ENCODE data around the gene TMEM169.

TMEM169 gene

DNA sequence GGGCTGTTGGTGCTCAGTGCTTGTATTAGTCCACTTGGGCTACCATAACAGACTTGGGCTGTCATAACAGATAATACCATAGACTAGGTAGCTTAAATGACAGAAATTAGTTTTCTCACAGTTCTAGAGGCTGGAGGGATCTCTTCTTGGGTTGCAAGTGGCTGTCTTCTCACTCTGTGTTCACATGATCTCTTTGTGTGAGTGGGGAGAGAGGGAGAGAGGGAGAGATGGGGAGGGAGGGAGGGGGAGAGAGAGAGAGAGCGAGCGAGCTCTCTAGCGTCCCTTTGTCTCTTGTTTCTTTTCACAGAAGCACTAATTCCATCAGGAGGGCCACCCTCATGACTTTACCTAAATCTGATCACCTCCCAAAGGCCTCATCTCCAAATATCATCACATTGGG lies 23.0 kb downstream of the TMEM169 start:
- no peak for DNase-seq (ENCODE audit: low read depth)

GRCh38 chr2:216107320-216107719 lies 25.6 kb downstream of the TMEM169 start:
- no peak for DNase-seq (ENCODE audit: low read depth)

- no peak for DNase-seq (ENCODE audit: low read depth)
Observed at GRCh38 chr2:216107760-216108159, 26.0 kb downstream of the TMEM169 start.

DNA sequence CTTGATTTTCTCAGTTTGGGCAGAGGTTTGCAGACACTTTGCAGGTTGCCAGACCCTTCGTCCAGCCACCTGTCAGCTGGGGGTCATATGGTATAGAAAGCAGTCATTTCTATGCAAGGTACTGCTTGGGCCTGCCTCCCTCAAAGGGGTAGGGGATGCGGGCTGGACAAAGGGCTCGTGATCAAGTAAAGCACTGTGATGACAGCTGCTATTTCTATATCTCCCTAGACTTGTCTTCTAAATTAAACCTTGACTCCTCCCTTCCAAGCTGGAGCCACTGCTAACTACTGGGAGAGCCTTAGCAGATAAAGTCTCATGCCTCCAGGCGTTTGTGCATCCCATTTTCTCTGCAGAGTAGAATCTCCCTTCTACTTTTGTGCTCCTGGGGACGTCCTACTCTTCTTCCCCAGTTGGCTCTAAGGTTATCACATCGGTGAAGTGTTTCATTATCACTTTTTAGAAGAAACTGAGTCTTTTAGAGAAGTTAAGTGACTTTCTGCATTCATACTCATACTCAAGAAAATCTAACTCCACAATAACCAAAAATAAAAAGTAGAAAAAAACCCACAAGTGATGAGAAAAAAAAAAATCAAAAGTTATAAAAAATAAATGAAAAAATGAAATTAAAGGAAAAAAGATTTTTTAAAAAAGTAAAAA lies 26.7 kb downstream of the TMEM169 start:
- no peak for DNase-seq (ENCODE audit: low read depth)

DNA sequence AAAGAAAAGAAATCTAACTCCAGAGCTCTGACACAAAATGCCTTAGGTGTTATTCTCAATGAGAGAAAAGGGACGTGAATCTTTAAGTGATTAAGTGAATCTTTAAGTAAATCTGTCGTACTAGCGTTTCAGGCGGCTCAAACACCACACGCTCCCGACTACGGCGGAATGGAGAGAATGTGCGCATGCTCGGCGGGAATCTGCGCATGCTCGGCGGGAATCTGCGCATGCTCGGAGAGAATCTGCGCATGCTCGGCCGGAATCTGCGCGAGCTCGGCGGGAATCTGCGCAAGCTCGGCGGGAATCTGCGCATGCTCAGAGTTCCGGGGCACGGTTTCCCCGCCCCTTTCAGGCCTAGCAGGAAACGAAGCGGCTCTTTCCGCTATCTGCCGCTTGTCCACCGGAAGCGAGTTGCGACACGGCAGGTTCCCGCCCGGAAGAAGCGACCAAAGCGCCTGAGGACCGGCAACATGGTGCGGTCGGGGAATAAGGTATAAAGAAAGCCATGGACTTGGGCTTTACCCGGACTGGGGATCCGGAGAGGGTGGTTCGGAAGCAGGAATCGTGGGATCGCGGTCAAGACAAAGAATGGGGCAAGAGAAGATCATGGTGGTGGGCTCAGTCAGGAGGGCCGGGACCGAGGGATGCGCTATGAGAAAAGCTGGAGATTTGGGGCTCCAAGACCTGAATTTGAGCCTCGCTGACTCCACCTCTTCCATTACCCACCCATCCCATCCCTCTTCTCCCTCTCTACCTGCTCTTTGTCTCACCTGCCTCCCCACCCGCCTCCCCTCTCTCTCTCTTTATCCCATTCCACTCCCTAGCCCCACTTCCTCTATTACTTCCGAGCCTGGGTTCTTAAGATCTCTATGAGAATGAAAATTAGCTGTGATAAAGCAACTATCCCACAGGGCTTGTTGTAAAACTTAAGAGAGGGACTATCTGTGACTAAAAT lies 27.5 kb downstream of the TMEM169 start, which contains the start of gene XRCC5:
TSS of gene XRCC5 (plus strand) at position 382 of the 955 bp plus-strand sequence. CDS start at position 471, 89 bp downstream.
- peak; percentile 96 for DNase-seq (ENCODE audit: low read depth)

DNA sequence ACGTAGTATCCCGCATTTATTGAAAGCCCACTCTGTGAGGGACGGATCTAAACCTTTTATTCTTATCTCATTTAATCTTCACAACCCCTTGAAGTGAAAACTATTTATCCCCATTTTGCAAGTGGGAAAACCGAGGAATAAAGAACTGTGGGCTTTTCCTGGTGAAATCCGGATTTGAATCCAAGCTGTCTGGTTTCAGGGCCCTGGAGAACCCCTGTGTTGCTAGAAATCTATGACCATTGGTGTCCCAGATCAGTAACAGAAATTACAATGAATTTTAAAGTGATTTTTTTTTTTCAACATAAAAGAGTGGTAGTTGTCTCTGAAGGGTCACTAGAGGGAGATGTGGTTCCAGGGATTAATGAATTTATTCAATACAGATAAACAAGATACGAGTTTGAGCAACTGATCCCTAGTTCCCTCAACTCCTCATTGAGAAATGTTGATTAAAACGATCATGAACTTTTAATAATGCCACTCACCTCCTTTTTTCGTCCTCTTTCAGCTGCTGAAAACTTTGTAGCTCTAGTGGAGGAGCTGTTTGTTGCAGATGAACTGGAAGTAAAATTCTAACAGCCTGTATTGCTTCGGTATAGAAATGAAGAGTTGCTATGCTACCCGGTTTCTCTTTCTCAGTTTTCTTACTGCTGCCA lies 28.4 kb downstream of the TMEM169 start:
- DNase-seq (ENCODE audit: low read depth), result peak; percentile 72

- no peak for DNase-seq (ENCODE audit: low read depth)
Observed at GRCh38 chr2:216110620-216111019, 28.9 kb downstream of the TMEM169 start.

- DNase-seq (ENCODE audit: low read depth), result no peak
Observed at GRCh38 chr2:216111122-216111521, 29.4 kb downstream of the TMEM169 start.

DNA sequence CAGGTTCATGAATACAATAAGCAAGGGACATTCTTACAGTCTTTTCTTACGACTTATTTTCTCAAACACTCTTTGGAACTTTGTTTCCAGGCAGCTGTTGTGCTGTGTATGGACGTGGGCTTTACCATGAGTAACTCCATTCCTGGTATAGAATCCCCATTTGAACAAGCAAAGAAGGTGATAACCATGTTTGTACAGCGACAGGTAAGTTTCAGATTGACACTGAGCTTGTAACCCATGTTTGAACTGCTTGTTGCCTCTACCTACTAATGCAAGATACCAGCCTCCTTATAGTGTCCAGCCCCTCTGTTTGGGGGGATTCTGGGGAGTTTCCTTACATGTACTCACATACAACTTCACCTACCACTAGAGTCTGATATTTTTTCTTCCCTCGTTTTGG lies 31.2 kb downstream of the TMEM169 start:
- no peak for DNase-seq (ENCODE audit: low read depth)

GRCh38 chr2:216113572-216113971 lies 31.9 kb downstream of the TMEM169 start:
- no peak for DNase-seq (ENCODE audit: low read depth)

DNA sequence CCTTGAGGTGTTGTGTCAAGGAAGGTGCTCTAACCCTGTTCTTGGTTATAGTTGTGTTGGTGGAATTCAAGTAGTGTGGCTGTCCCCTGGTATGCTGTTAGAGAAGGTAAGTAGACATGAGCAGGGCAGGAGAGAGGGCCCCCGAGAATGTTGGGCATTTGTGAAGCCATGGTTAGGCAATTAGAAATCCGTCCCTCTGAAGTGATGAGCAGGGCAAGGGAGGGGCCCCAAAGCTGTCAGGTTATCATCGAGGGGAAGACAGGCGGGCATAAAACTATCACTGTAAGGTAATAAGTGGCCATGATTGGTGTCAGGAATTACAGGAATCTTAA lies 32.6 kb downstream of the TMEM169 start:
- DNase-seq (ENCODE audit: low read depth), result no peak

DNA sequence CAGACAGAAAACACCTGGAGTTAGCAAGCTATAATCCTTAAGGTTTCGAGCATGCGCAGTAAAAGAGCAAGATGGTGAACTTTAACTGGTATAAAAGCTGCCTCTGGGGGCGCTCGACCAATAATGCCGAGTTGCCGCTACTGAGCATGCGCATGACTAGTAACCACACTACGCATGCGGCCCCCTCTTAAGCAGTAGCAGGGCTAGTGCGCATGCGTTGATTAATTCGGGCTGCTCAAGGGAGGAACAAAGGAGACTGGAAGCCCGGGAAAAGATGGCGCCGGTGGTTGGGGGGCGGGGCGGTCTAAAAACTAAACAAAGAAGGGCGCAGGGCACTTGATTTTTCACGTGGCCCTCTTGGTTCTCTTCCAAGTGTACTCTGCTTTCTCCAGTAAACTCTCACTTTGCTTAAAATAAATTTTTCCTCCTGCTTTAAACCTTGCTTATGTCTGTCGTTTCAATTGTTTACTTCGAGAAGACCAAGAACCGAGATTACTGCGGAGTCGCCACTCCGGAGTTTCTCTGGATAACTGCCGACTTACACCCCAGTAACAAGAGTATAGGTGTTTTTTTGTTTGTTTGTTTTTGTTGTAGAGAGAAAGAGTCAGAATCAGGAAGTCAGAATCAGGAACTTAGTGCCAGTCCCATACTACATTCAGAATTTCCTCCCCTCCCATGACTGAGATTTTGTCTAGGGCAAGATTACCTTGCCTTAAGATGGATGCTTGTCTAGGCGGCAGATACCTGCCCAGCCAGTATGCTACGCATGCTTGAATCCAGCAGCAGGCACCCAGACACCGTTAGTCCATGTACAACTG lies 33.2 kb downstream of the TMEM169 start:
- DNase-seq (ENCODE audit: low read depth), result peak; percentile 98

DNA sequence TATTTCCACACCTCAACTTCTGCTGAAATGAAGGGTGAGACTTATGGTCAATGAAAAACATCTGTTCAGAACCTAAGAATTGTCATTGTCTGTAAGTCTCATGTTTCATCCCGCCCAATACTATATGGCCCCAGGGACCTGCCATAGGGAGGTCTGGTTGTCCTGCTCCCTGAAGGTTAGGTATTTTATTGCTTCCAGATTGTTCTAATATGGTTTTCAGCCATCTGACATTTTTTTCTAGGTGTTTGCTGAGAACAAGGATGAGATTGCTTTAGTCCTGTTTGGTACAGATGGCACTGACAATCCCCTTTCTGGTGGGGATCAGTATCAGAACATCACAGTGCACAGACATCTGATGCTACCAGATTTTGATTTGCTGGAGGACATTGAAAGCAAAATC lies 34.7 kb downstream of the TMEM169 start:
- DNase-seq (ENCODE audit: low read depth), result peak; percentile 44

DNA sequence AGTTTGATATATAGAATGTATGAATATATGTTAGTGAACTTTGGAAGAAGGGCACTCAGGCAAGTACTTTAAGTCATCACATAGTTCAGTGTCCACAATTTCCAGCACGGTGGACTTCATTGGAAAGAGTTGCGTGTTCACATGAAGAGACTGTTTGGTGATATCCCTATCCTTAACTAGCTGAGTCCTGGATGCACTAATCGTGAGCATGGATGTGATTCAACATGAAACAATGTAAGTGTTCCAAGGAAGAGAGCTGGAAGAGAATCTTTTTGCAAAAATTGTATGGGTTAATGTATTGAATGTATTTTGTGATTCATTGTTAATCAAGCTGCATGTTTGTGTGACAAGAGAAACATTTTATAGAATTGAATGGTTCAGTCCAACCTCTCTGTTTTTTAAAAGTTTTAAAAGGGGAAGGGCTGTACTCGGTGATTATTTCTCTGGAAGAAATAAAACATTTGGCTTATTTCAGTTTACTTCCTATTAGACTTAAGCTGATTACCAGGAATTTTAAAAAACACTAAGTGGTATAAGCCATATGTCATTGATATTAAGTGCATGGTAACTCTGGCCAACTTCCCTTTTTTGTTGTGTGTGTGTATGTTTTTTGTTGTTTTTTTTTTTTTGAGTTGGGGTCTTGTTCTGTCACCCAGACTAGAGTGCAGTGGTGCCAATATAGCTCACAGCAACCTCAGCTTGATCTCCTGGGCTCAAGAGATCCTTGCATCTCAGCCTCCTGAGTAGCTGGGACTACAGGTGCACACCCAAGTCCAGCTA lies 36.0 kb downstream of the TMEM169 start:
- DNase-seq (ENCODE audit: low read depth), result no peak

GRCh38 chr2:216118474-216118873 lies 36.8 kb downstream of the TMEM169 start:
- peak; percentile 63 for DNase-seq (ENCODE audit: low read depth)

DNA sequence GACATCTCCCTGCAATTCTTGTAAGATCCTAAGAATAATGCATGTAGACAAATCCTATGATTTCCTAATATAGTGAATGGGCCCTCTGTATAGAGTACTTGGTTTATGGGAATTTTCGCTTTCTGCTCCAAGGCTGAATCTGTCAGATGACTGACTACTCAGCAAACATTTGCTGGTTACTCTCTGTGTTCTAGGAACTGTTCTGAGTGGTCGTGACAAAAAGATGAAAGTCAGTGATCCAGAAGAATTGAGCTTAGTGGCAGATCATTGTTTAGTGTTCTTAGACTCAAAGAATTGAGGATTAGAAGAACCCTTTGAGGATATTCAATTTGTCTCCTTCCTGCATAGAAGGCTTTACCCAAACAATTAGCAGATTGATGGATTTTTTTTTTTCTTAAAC lies 37.4 kb downstream of the TMEM169 start:
- DNase-seq (ENCODE audit: low read depth), result no peak

DNA sequence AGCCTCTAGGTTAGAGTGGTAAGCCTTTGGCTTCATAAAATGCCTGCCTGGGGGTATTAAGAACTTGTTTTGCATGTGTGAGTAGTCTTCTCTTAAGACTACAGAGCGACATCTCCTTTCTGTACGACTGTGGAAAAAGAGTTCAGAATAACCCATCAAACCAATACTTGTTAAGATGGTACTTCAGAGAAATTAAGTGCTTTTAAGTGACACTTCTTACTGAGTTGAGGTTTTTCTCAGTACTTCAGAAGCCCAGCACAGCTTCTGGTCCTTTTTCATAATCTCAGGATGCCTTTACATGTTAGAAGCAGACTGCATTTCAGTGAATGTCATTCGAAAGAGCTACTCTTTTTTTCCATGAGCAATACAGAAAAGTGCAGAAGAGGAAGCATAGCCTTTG lies 38.3 kb downstream of the TMEM169 start:
- DNase-seq (ENCODE audit: low read depth), result no peak

DNA sequence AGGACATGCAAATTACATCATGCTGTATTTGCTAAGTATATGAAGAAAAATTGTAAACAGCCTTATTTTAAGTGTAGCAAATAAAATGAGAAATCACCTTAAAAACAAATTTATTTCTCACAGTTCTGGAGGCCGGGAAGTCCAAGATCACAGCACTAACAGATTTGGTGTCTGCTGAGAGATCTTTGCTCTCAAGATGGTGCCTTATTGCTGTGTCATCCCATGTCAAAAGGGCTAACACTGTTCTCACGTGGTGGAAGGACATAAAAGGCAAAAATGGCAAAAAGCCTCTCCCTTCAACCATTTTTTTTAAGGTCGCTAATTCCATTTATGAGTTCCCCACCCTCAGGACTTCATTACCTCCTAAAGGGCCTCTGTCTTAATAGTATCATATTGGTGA lies 39.5 kb downstream of the TMEM169 start:
- DNase-seq (ENCODE audit: low read depth), result no peak

GRCh38 chr2:216126943-216127342 lies 45.2 kb downstream of the TMEM169 start:
- DNase-seq (ENCODE audit: low read depth), result no peak

DNA sequence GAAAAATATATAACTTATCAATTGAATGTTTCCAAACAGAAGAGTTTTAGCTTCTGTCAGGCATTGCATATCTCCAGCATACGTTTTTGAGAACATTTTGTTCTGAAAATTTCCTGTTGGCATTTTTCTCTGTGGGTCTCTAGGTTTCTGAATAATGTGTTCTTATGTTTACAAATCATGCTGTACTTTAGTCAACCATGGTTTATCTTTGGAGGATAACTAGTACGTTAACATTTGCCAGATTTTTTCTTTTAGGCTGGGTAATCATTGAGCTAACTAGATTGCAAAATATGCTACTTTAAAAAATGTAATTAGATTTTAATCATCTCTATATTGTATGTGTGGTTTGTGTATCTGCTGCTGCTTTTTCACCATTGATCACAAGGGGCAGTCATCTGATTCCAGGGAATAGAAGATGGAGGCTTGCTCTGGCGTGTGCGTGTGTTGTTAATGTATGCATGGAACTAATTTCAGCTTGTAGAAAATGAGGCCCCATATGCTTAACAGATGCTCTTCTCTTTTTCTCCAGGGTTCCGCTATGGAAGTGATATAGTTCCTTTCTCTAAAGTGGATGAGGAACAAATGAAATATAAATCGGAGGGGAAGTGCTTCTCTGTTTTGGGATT lies 48.7 kb downstream of the TMEM169 start:
- DNase-seq (ENCODE audit: low read depth), result peak; percentile 80

All from fibroblast of gingiva (primary cell).